K562 (cell line): ENCODE results near the gene CLIP2. TPM values are rescaled to one million over a fixed set of nuclear protein-coding genes. Genes with fewer than 3 reads are reported as not detected.

ENCODE experiments used
- ARID3B ChIP-seq: fragments of 250-450 bp; sonication (Bioruptor Pico); IDR thresholded peaks from 2 replicates; pipeline ENCODE4 v1.4.0; 2020; ENCODE audit warnings: borderline replicate concordance
- ATF3 ChIP-seq, 2 experiments: fragments of 450-650 bp in 1 of 2; sonication (generic) in 1 of 2; formaldehyde crosslinking in 1 of 2; IDR thresholded peaks in 1 of 2; conservative IDR thresholded peaks in 1 of 2; 2 replicates each; pipeline versions ENCODE4 v1.6.1 to v1.8.1; 2016 to 2023; ENCODE audit warnings: mild to moderate bottlenecking in 2 of 2, moderate library complexity in 2 of 2, inconsistent platforms in 1 of 2, missing genetic modification reagents in 1 of 2
- CUX1 ChIP-seq: fragments of 200-800 bp; sonication (Bioruptor generic); IDR thresholded peaks from 2 replicates; pipeline ENCODE4 v1.6.1; 2016; ENCODE audit warnings: missing genetic modification characterization, missing compliant biosample characterization
- DNMT1 ChIP-seq: fragments of 450-650 bp; IDR thresholded peaks from 2 replicates; pipeline ENCODE4 v1.6.1; 2016; ENCODE audit warnings: antibody characterized with exemption, mild to moderate bottlenecking
- EP400 ChIP-seq: fragments of 450-650 bp; IDR thresholded peaks from 2 replicates; pipeline ENCODE4 v1.6.1; 2017; ENCODE audit warnings: antibody characterized with exemption, mild to moderate bottlenecking, moderate library complexity
- HMGN3 ChIP-seq: IDR thresholded peaks from 2 replicates; pipeline ENCODE4 v1.6.1; 2011; ENCODE audit warnings: borderline replicate concordance, low read depth, mild to moderate bottlenecking, mixed read lengths, low read length; ENCODE audit not compliant: insufficient read length; ENCODE audit errors: extremely low read depth
- PCBP2 ChIP-seq: fragments of 200-400 bp; formaldehyde crosslinking; IDR thresholded peaks from 2 replicates; pipeline ENCODE4 v1.6.1; 2018; ENCODE audit warnings: low read length, low read depth, mild to moderate bottlenecking, moderate library complexity; ENCODE audit not compliant: poor library complexity, severe bottlenecking
- RB1 ChIP-seq: fragments of 450-650 bp; IDR thresholded peaks from 2 replicates; pipeline ENCODE4 v1.6.1; 2017; ENCODE audit warnings: low read depth, mild to moderate bottlenecking
- RBM25 ChIP-seq: fragments of 200-400 bp; formaldehyde crosslinking; IDR thresholded peaks from 2 replicates; pipeline ENCODE4 v1.6.1; 2018; ENCODE audit warnings: low read length, low read depth, moderate library complexity; ENCODE audit not compliant: severe bottlenecking
- RUNX1 ChIP-seq: sonication (generic); IDR thresholded peaks from 2 replicates; pipeline ENCODE4 v1.6.1; 2016; ENCODE audit warnings: antibody characterized with exemption, low read depth
- SMARCE1 ChIP-seq: fragments of 450-650 bp; IDR thresholded peaks from 2 replicates; pipeline ENCODE4 v1.7.1; 2016; ENCODE audit warnings: mild to moderate bottlenecking
- ZHX1 ChIP-seq: fragments of 150-350 bp; conservative IDR thresholded peaks from 2 replicates; pipeline ENCODE4 v1.6.1; 2014; ENCODE audit warnings: low read length
- ZNF277 ChIP-seq: fragments of 250-450 bp; sonication (Bioruptor Pico); IDR thresholded peaks from 2 replicates; pipeline ENCODE4 v1.8.0; 2022; ENCODE audit warnings: inconsistent platforms, mild to moderate bottlenecking, moderate library complexity, borderline replicate concordance
- ZNF511 ChIP-seq: sonication (generic); formaldehyde crosslinking; IDR thresholded peaks from 2 replicates; pipeline ENCODE4 v1.8.0; 2022; ENCODE audit warnings: mild to moderate bottlenecking, missing genetic modification reagents
- polyA plus RNA-seq, 8 experiments: library from polyadenylated mRNA; depleted of rRNA in 4 of 8; stranded (reverse) in 5 of 8; unstranded in 3 of 8; fragments of >200 nt; fragmentation: Nextera tagmentation in 2 of 8; fragmentation: Illumina TruSeq in 1 of 8; extraction: Ambion mirVana in 2 of 8; extraction: Trizol in 1 of 8; gene quantifications; 2 replicates each; pipeline versions ENCODE4 v1.2.1 to v1.2.3, GENCODE V29; 2011 to 2014; ENCODE audit warnings: inconsistent platforms in 1 of 8, missing spikeins in 1 of 8
- total RNA-seq, 7 experiments: library from RNA; depleted of rRNA in 6 of 7; stranded (reverse); fragments of >200 nt in 6 of 7; fragmentation: Illumina TruSeq in 2 of 7; extraction: Trizol in 2 of 7; gene quantifications; 2 replicates each; pipeline versions ENCODE4 v1.2.1 to v1.2.3, GENCODE V29; 2011 to 2021; ENCODE audit warnings: low replicate concordance in 1 of 7

Gene CLIP2
- total and polyA plus RNA-seq, 9 of the 15 experiments (the other 6 are each of a cell fraction or from before 2014, with no cell fraction given), result 0.07 to 5.4 (median 2.1) TPM

DNA sequence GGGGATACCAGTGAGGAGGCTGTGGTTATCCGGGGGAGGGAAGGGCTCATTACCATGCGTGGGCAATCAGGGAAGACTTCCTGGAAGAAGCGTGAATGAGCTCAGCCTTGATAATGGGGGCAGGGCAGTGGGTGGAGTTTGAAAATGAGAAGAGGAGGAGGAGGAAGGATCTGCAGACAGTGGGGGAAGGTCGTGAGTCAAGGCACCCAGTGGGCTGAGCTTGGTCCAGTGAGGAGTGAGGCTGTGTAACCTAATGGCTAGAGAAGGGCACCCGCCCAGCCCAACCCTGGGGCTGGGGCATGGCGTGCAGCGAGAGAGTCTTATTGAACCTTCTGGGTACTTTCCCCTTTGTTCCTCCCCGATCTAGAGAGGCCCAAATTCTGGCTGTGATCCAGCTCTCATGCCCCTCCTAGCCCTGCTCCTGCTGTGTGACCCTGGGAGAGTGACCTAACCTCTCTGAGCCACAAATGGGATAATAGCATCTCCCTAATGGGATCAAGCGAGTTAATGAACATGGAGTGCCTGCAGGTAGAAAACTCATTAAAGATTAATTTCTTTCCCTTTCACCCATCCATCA, 31.5 kb downstream of the CLIP2 start (continued):
- TF ChIP-seq ARID3B (no peak), ZHX1 (no peak), SMARCE1 (no peak), HMGN3 (no peak), RUNX1 (no peak), ATF3 (IDR thresholded peaks at IDR 0.05) (no peak), ATF3 (CRISPR knock-in tag; conservative IDR thresholded peaks at IDR 0.05) (no peak), ZNF511 (CRISPR knock-in tag) (no peak), DNMT1 (no peak), PCBP2 (no peak), EP400 (no peak), ZNF277 (no peak), RB1 (no peak), RBM25 (peak; percentile 98), CUX1 (no peak)
